ENCODE results near the gene KIF13A. TPM values are rescaled to one million over a fixed set of nuclear protein-coding genes. Genes with fewer than 3 reads are reported as not detected.

KIF13A gene
- total and polyA plus RNA-seq, 12 donors = 16.7 to 198 (median 97.8) TPM

- H3K27ac ChIP-seq = peak overlapping the region in 1 of 10 donors; percentile 67
- TF ChIP-seq, protein P1, sequence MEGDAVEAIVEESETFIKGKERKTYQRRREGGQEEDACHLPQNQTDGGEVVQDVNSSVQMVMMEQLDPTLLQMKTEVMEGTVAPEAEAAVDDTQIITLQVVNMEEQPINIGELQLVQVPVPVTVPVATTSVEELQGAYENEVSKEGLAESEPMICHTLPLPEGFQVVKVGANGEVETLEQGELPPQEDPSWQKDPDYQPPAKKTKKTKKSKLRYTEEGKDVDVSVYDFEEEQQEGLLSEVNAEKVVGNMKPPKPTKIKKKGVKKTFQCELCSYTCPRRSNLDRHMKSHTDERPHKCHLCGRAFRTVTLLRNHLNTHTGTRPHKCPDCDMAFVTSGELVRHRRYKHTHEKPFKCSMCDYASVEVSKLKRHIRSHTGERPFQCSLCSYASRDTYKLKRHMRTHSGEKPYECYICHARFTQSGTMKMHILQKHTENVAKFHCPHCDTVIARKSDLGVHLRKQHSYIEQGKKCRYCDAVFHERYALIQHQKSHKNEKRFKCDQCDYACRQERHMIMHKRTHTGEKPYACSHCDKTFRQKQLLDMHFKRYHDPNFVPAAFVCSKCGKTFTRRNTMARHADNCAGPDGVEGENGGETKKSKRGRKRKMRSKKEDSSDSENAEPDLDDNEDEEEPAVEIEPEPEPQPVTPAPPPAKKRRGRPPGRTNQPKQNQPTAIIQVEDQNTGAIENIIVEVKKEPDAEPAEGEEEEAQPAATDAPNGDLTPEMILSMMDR (IDR thresholded peaks at IDR 0.05) = no peak
- ATAC-seq (peak in 1 of 8 donors; percentile 25), DNase-seq (no peak)
- H3K36me3 ChIP-seq = no peaks in the 10 kb centered on the region
- no peaks in the 10 kb centered on the region for H3K27me3 ChIP-seq
- no peaks in the 10 kb centered on the region for H3K9me3 ChIP-seq
- 71 to 74% methylated on average over 10 of the region's 10 CpGs for WGBS, 2 donors
- H3K4me3 ChIP-seq = no peak overlapping the region
- intact Hi-C loops (cut with DNase I) = no loop called here
- H3K4me1 ChIP-seq = peaks cover 0 to 17% (median 0%) of the 10 kb centered on the region in 9 donors
Observed at GRCh38 chr6:17714879-17715851, 272.3 kb downstream of the KIF13A start.

DNA sequence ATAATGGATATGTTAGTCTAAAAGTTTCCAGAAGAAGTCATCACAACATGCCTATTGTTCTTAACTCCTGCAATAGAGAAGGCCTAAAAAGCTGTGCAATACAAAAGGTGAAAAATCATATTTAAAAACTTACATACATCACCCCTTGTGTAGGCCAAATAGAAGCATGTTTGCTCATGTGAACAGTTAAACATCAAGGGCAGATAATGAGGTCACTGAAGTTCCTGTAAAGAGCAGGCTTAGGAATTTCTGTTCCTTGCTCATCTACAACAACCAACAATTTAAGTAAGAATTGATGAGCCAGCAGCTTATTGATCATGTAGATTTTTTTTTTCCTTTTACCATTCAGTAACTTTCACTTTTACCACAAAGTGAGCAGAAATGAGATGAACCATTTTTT is 273.3 kb downstream of the KIF13A start:
- no peak overlapping the region for H3K4me3 ChIP-seq
- no peaks in the 10 kb centered on the region for H3K27me3 ChIP-seq
- ATAC-seq (no peak), DNase-seq (no peak)
- peaks cover 0 to 17% (median 0%) of the 10 kb centered on the region in 9 donors for H3K4me1 ChIP-seq
- TF ChIP-seq, protein P1 (IDR thresholded peaks at IDR 0.05) = no peak
- H3K27ac ChIP-seq = peak overlapping the region in 1 of 10 donors; percentile 67
- intact Hi-C loops (cut with DNase I) = no loop called here
- H3K36me3 ChIP-seq = no peaks in the 10 kb centered on the region
- H3K9me3 ChIP-seq = no peaks in the 10 kb centered on the region

DNA sequence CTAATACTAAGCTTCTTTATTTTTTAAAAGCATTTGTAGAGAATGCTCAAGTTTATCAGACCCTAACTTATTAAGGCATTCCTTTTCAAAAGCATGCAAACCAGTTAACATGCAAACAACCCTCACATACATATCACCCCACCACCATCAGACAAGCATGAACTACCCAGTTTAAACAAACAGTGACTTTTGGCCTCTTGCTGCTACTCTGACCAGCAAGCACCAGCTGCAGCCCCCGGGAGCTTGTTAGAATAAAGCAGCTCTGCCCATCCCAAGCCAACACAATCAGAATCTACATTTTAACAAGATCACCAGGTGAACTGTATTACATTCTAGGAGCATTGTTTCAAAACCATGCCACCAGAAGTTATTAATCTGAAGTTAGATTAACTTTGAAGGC is 274.9 kb downstream of the KIF13A start:
- Histone ChIP-seq H3K4me1 (peaks cover 0 to 21% (median 0%) of the 10 kb centered on the region in 9 donors), H3K4me3 (no peak overlapping the region), H3K27me3 (no peaks in the 10 kb centered on the region), H3K36me3 (no peaks in the 10 kb centered on the region), H3K27ac (no peak overlapping the region), H3K9me3 (no peaks in the 10 kb centered on the region)
- TF ChIP-seq, protein P1 (IDR thresholded peaks at IDR 0.05) = no peak
- WGBS, 2 donors = 50 to 51% methylated on average over 1 of the region's 1 CpG
- DNase-seq (no peak), ATAC-seq (no peak)
- intact Hi-C loops (cut with DNase I) = no loop called here

DNA sequence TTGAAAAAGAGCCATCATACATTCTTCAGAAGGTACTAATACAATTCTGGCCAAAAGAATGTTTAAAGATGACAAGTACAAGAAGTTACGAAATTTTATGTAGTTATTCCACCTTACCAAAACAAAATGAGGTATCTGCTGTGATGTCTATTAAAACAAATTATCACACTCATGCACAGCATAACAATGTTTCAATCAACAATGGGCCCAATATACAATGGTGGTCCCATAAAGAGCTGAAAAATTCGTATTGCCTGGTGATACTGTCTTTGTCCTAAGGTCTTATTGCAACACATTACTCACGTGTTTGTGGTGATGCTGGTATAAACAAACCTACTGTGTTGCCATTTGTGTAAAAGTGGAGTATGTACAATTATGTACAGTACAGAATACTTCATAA is 277.1 kb downstream of the KIF13A start:
- peaks cover 0 to 23% (median 0%) of the 10 kb centered on the region in 9 donors for H3K4me1 ChIP-seq
- ATAC-seq = no peak
- intact Hi-C loops (cut with DNase I) = no loop called here
- no peaks in the 10 kb centered on the region for H3K27me3 ChIP-seq
- WGBS, 2 donors = 79 to 83% methylated on average over 3 of the region's 3 CpGs
- TF ChIP-seq, protein P1 (IDR thresholded peaks at IDR 0.05) = no peak
- no peaks in the 10 kb centered on the region for H3K36me3 ChIP-seq
- no peak for DNase-seq
- no peaks in the 10 kb centered on the region for H3K9me3 ChIP-seq
- no peak overlapping the region for H3K27ac ChIP-seq
- no peak overlapping the region for H3K4me3 ChIP-seq
